ENCODE measurements around the gene MORN1. TPM values are rescaled to one million over a fixed set of nuclear protein-coding genes. Genes with fewer than 3 reads are reported as not detected.
A peak's percentile ranks its signal among the peaks of the same experiment; 100 is the strongest.

MORN1 gene
- polyA plus RNA-seq, 1 experiment, result 3.7 TPM

GRCh38 chr1:2394220-2394619, 2.9 kb upstream of the MORN1 start:
- Histone ChIP-seq H3K4me3 (ENCODE audit: low read depth, low read length) (no peak overlapping the region), H3K36me3 (ENCODE audit: control insufficient read depth, insufficient read depth, low read length) (peaks cover 24% of the 10 kb centered on the region), H3K27me3 (ENCODE audit: control insufficient read depth, insufficient read depth, low read length) (no peaks in the 10 kb centered on the region)
- CTCF ChIA-PET, result interaction anchor here (1.0 to 1.1 kb wide), 2 partner anchors 16 to 220 kb away, joined by 3 read pairs; no protein-coding TSS in a partner anchor
- DNase-seq (ENCODE audit: low read depth), result no peak
- POLR2A ChIA-PET, result no interaction called here
- no peak for TF ChIP-seq CTCF (IDR thresholded peaks at IDR 0.05; ENCODE audit: insufficient read depth, low read depth, low read length)

DNA sequence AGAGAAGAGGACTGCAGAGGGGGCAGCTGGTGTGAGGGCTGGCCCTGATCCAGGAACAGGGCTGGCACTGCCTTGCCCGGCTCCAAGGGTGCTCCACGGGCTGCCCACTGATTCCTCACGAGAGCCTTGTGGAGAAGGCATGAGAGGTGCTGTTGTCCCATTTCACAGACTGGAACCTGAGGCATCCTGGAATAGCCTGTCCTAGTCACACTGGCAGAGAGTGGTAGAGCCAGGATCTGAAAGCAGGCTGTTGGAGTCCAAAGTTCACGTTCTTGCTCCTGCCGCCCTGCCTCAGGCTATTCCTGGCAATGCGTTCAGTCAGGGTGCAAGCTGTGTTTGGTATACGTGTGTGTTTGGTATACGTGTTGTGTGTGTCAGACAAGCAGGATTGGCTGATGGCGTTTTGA, 2.1 kb upstream of the MORN1 start:
- peaks cover 22% of the 10 kb centered on the region for H3K36me3 ChIP-seq (ENCODE audit: control insufficient read depth, insufficient read depth, low read length)
- no peak for DNase-seq (ENCODE audit: low read depth)
- ChIA-PET CTCF (interaction anchor here (0.8 to 1.1 kb wide), 3 partner anchors 16 to 219 kb away, joined by 3 read pairs; no protein-coding TSS in a partner anchor), POLR2A (no interaction called here)
- no peak for TF ChIP-seq CTCF (IDR thresholded peaks at IDR 0.05; ENCODE audit: insufficient read depth, low read depth, low read length)
- no peaks in the 10 kb centered on the region for H3K27me3 ChIP-seq (ENCODE audit: control insufficient read depth, insufficient read depth, low read length)
- no peak overlapping the region for H3K4me3 ChIP-seq (ENCODE audit: low read depth, low read length)

- DNase-seq (ENCODE audit: low read depth), result no peak
- peak overlapping the region; percentile 72 for H3K4me3 ChIP-seq (ENCODE audit: low read depth, low read length)
- no peak for TF ChIP-seq CTCF (IDR thresholded peaks at IDR 0.05; ENCODE audit: insufficient read depth, low read depth, low read length)
- H3K27me3 ChIP-seq (ENCODE audit: control insufficient read depth, insufficient read depth, low read length), result no peaks in the 10 kb centered on the region
- H3K36me3 ChIP-seq (ENCODE audit: control insufficient read depth, insufficient read depth, low read length), result peaks cover 20% of the 10 kb centered on the region
- ChIA-PET POLR2A (no interaction called here), CTCF (interaction anchor here (2.1 to 3.3 kb wide), 2 partner anchors 11 to 197 kb away, joined by 20 to 28 read pairs; partner anchors contain the start of gene FAAP20)
These were observed 1.3 kb upstream of the MORN1 start for GRCh38 chr1:2392686-2393085.

DNA sequence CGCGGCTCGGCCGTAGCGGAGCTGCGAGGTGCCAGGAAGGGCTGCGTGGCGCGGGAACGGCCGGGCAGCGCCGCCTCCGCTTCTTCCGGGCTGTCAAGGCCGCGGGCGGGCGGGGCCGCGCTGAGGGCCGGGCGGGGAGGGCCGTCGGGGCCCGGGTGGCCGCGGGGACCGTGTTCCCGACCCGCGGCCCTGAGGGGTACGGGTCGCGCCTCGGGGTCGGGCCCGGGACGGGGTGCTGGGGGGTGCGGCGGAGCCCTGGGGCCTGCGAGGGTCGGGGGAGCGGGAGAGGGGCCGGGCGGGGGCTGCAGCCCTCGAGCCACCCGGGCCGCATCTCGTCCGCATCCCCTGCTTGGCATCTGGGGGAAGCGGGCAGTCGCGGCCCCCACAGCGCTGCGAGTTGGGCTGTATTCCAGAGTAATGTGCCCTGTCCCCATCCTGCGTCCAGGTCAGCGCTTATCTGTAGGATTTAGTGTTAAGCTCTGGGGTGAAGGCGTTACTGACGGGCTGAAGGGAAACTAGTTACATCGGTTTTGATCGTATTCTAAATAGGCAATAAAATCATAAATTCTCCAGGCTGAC, 666 bp upstream of the MORN1 start:
- ChIA-PET CTCF (interaction anchor here (0.5 to 3.3 kb wide), 6 partner anchors 10 to 670 kb away, joined by 3 to 28 read pairs (median 4); partner anchors contain the start of gene FAAP20), POLR2A (interaction anchor here (0.9 kb wide), 2 partner anchors 164 to 197 kb away, joined by 3 to 4 read pairs; partner anchors contain the start of genes FAAP20 and SKI)
- TF ChIP-seq CTCF (IDR thresholded peaks at IDR 0.05; ENCODE audit: insufficient read depth, low read depth, low read length), result no peak
- DNase-seq (ENCODE audit: low read depth), result no peak
- no peaks in the 10 kb centered on the region for H3K27me3 ChIP-seq (ENCODE audit: control insufficient read depth, insufficient read depth, low read length)
- H3K36me3 ChIP-seq (ENCODE audit: control insufficient read depth, insufficient read depth, low read length), result peaks cover 19% of the 10 kb centered on the region
- H3K4me3 ChIP-seq (ENCODE audit: low read depth, low read length), result peak overlapping the region; percentile 72

- Histone ChIP-seq H3K36me3 (ENCODE audit: control insufficient read depth, insufficient read depth, low read length) (peaks cover 9% of the 10 kb centered on the region), H3K27me3 (ENCODE audit: control insufficient read depth, insufficient read depth, low read length) (no peaks in the 10 kb centered on the region), H3K4me3 (ENCODE audit: low read depth, low read length) (no peak overlapping the region)
- ChIA-PET CTCF (interaction anchor here (0.6 to 4.4 kb wide), 3 partner anchors 8 to 194 kb away, joined by 3 to 31 read pairs (median 28); partner anchors contain the start of gene FAAP20), POLR2A (no interaction called here)
- TF ChIP-seq CTCF (IDR thresholded peaks at IDR 0.05; ENCODE audit: insufficient read depth, low read depth, low read length), result no peak
- DNase-seq (ENCODE audit: low read depth), result no peak
These were observed 1.7 kb downstream of the MORN1 start for GRCh38 chr1:2389644-2390043.
